RWPE2 (cell line): Measurements from ENCODE around the gene ADD1.

Experiments used
- ATAC-seq: fragments of 200-7000 bp; cut with Tn5 transposase; 3 replicates; pipeline ENCODE4 v1.9.1; 2021; ENCODE audit warnings: low read depth
- DNase-seq: peaks from one replicate; pipeline ENCODE4 v3.0.0-alpha.2; 2020; ENCODE audit warnings: low spot score
- H3K27ac ChIP-seq: fragments of 450-650 bp; 2 replicates; pipeline ENCODE4 v1.5.1; 2017; ENCODE audit warnings: mild to moderate bottlenecking; ENCODE audit not compliant: poor library complexity, severe bottlenecking
- H3K27me3 ChIP-seq: fragments of 250-450 bp; sonication (Bioruptor Pico); 2 replicates; pipeline ENCODE4 v1.5.1; 2021; ENCODE audit warnings: mild to moderate bottlenecking, moderate library complexity; ENCODE audit not compliant: insufficient read depth, poor library complexity, severe bottlenecking
- H3K36me3 ChIP-seq: fragments of 250-450 bp; sonication (Bioruptor Pico); 2 replicates; pipeline ENCODE4 v1.5.1; 2020; ENCODE audit warnings: low read depth, mild to moderate bottlenecking, moderate library complexity
- H3K4me1 ChIP-seq: fragments of 250-450 bp; sonication (Bioruptor Pico); 2 replicates; pipeline ENCODE4 v1.5.1; 2021; ENCODE audit warnings: mild to moderate bottlenecking, moderate library complexity; ENCODE audit not compliant: insufficient read depth, poor library complexity, severe bottlenecking
- H3K4me3 ChIP-seq: fragments of 250-450 bp; sonication (Bioruptor Pico); 2 replicates; pipeline ENCODE4 v1.5.1; 2021; ENCODE audit warnings: mild to moderate bottlenecking, moderate library complexity; ENCODE audit not compliant: severe bottlenecking
- H3K9me3 ChIP-seq: fragments of 250-450 bp; sonication (Bioruptor Pico); 2 replicates; pipeline ENCODE4 v1.5.1; 2021; ENCODE audit warnings: mild to moderate bottlenecking, moderate library complexity; ENCODE audit not compliant: severe bottlenecking
- TF ChIP-seq, protein P1 (sequence below): fragments of 450-650 bp; IDR thresholded peaks from one replicate; pipeline ENCODE4 v1.5.1; 2017; ENCODE audit warnings: mild to moderate bottlenecking, moderate library complexity; ENCODE audit not compliant: poor library complexity, severe bottlenecking

Gene ADD1

GRCh38 chr4:2849267-2850152, 5.9 kb downstream of the ADD1 start:
- no peaks in the 10 kb centered on the region for H3K9me3 ChIP-seq
- ATAC-seq (no peak), DNase-seq (no peak)
- H3K27me3 ChIP-seq, result no peaks in the 10 kb centered on the region
- no peak overlapping the region for H3K27ac ChIP-seq
- peaks cover 9% of the 10 kb centered on the region for H3K4me1 ChIP-seq
- peaks cover 15% of the 10 kb centered on the region for H3K36me3 ChIP-seq
- TF ChIP-seq, protein P1, sequence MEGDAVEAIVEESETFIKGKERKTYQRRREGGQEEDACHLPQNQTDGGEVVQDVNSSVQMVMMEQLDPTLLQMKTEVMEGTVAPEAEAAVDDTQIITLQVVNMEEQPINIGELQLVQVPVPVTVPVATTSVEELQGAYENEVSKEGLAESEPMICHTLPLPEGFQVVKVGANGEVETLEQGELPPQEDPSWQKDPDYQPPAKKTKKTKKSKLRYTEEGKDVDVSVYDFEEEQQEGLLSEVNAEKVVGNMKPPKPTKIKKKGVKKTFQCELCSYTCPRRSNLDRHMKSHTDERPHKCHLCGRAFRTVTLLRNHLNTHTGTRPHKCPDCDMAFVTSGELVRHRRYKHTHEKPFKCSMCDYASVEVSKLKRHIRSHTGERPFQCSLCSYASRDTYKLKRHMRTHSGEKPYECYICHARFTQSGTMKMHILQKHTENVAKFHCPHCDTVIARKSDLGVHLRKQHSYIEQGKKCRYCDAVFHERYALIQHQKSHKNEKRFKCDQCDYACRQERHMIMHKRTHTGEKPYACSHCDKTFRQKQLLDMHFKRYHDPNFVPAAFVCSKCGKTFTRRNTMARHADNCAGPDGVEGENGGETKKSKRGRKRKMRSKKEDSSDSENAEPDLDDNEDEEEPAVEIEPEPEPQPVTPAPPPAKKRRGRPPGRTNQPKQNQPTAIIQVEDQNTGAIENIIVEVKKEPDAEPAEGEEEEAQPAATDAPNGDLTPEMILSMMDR, result no peak
- H3K4me3 ChIP-seq, result no peak overlapping the region

GRCh38 chr4:2850966-2851798, 7.5 kb downstream of the ADD1 start:
- no peaks in the 10 kb centered on the region for H3K9me3 ChIP-seq
- no peak for ATAC-seq
- DNase-seq, result no peak
- TF ChIP-seq, protein P1, result no peak
- no peak overlapping the region for H3K27ac ChIP-seq
- H3K4me3 ChIP-seq, result no peak overlapping the region
- H3K4me1 ChIP-seq, result no peaks in the 10 kb centered on the region
- no peaks in the 10 kb centered on the region for H3K27me3 ChIP-seq
- peaks cover 23% of the 10 kb centered on the region for H3K36me3 ChIP-seq

GRCh38 chr4:2852481-2852921, 8.9 kb downstream of the ADD1 start:
- Histone ChIP-seq H3K4me3 (no peak overlapping the region), H3K27ac (no peak overlapping the region), H3K4me1 (no peaks in the 10 kb centered on the region), H3K27me3 (no peaks in the 10 kb centered on the region), H3K9me3 (no peaks in the 10 kb centered on the region), H3K36me3 (peaks cover 23% of the 10 kb centered on the region)
- ATAC-seq (no peak), DNase-seq (no peak)
- TF ChIP-seq, protein P1, result no peak

- DNase-seq (no peak), ATAC-seq (no peak)
- Histone ChIP-seq H3K4me3 (no peak overlapping the region), H3K27me3 (no peaks in the 10 kb centered on the region), H3K36me3 (peaks cover 28% of the 10 kb centered on the region), H3K9me3 (no peaks in the 10 kb centered on the region), H3K4me1 (peaks cover 5% of the 10 kb centered on the region), H3K27ac (no peak overlapping the region)
- TF ChIP-seq, protein P1, result no peak
Observed at GRCh38 chr4:2855584-2855983, 11.9 kb downstream of the ADD1 start.
